HG03135 (cell line): ENCODE measurements around the gene CTAG2.
"Not testable (repeated sequence)": the region's sequence is repeated elsewhere in the genome, so short reads cannot be mapped to it uniquely, and the experiment has no call there.

Source experiments
- ATAC-seq: cut with Tn5 transposase; IDR thresholded peaks from one replicate; pipeline ENCODE4 v1.9.1; 2021; ENCODE audit warnings: mild to moderate bottlenecking, moderate library complexity; ENCODE audit not compliant: unreplicated experiment

The CTAG2 gene

GRCh38 chrX:154649503-154650220 is 3.7 kb downstream of the CTAG2 start:
- ATAC-seq = no peak

DNA sequence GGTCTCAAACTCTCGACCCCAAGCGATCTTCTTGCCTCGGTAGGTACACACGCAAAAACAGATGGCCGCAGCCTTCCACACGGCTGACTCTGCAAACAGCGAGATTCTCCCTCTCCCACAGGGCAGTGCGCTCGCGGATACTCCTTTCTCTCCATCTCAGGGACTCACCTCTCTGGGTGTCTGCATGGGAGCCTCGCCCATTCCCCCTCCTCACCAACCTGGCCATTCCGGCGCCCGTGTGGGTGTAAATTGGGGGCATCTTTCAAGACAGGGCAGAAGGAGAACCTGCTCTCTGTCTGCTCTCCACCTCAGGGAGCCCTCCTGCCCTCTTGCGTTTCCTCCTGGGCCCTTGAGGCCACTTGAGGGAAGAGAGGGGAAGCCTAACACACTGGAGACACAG is 4.4 kb downstream of the CTAG2 start:
- no peak for ATAC-seq

GRCh38 chrX:154645745-154646378 is 7.5 kb downstream of the CTAG2 start:
- ATAC-seq = not testable (repeated sequence)

- not testable (repeated sequence) for ATAC-seq
Measured at GRCh38 chrX:154643708-154644107, 9.7 kb downstream of the CTAG2 start.

DNA sequence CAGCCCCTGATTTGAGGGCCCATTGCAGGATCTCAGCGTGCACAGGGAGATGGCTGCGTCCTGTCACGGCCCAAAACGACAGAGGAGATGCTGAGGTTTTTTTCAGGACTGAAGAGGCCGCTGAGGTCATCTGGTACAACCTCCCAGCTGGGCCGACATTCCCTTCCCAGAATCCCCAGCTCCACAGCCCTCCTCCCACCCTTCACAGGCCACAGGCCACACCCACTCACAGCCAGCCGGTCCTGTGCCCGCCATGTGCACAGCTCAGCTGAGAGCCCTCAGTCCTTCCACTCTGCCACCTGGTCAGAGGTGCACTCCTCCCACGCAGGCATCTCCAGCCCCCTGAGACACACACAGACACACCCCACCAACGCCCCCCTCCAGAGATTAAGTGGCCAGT is 11.6 kb downstream of the CTAG2 start:
- ATAC-seq = not testable (repeated sequence)

DNA sequence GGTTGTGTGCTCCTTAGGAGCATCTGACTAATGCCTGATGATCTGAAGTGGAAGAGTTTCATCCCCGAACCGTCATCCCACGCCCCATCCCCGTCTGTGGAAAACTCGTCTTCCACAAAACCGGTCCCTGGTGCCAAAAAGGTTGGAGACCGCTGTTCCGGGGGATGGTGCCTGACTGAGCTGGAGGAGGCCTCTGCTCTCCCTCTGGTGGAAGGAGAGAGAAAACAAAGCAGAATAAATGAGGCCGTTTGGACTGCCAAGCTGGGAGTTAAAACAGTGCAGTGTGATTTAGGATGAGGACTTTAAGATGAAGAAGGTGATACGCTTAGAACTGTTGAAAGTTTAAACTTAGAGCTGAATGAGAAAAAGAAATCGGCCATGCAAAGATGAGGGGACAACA is 19.7 kb downstream of the CTAG2 start:
- not testable (repeated sequence) for ATAC-seq

DNA sequence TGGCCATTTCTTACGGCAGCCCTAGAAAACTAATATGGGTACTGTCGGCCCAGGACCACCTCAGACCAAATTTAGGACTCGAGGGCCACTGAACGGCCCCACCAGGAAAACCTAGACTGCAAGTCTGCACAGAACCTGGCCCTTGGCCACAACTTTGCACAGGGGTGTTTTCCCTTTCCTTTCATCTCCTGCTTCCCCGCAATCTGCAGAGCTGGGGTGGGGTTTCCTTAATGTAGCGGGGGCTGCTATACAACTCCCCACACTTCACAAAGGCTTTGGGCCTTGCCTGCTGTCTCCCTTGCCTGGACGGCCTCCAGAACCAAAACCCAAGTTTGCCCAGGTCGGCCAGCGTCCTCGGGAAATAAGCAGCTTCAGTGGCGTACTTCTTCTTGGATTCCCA is 22.4 kb downstream of the CTAG2 start:
- ATAC-seq = not testable (repeated sequence)

GRCh38 chrX:154628960-154629359 is 24.4 kb downstream of the CTAG2 start:
- ATAC-seq = not testable (repeated sequence)

- ATAC-seq = not testable (repeated sequence)
Measured at GRCh38 chrX:154620767-154621414, 32.5 kb downstream of the CTAG2 start.

GRCh38 chrX:154619182-154619581 is 34.2 kb downstream of the CTAG2 start, which contains the start of gene CTAG1B:
CTAG1B (minus strand) TSS chrX:154619282; CDS start chrX:154619218, 64 bp downstream.
- not testable (repeated sequence) for ATAC-seq

DNA sequence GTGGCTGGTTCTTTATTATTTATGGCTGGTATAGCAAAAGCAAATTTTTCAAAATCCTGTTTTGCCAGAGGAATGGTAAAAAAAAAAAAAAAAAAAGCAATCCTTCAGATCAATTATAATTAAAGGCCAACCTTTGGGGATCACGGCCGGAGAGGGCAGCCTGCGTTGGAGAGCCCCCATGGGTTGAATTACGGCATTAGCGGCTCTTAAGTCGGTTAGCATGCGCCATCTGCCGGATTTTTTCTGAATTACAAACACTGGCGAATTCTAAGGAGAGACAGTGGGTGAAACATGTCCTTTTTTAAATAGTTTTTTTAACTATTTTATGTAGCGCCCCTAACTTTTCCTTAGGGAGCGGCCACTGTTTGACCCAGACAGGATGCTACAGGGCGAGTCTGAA is 39.8 kb downstream of the CTAG2 start:
- ATAC-seq = not testable (repeated sequence)

GRCh38 chrX:154611146-154611545 is 42.2 kb downstream of the CTAG2 start:
- not testable (repeated sequence) for ATAC-seq

DNA sequence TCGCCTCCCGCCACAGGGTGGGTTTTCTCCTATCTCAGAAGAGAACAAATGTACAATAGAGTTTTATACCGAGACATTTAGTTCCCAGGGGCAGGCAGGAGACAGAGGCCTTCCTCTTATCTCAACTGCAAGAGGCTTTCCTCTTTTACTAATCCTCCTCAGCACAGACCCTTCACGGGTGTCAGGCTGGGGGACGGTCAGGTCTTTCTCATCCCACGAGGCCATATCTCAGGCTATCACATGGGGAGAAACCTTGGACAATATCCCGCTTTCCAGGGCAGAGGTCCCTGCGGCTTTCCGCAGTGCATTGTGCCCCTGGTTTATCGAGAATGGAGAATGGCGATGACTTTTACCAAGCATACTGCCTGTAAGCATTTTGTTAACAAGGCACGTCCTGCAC is 44.6 kb downstream of the CTAG2 start:
- not testable (repeated sequence) for ATAC-seq

- not testable (repeated sequence) for ATAC-seq
Measured at GRCh38 chrX:154607976-154608375, 45.4 kb downstream of the CTAG2 start.

GRCh38 chrX:154607370-154607769 is 46.0 kb downstream of the CTAG2 start:
- ATAC-seq = no peak

GRCh38 chrX:154605566-154605965 is 47.8 kb downstream of the CTAG2 start:
- no peak for ATAC-seq

DNA sequence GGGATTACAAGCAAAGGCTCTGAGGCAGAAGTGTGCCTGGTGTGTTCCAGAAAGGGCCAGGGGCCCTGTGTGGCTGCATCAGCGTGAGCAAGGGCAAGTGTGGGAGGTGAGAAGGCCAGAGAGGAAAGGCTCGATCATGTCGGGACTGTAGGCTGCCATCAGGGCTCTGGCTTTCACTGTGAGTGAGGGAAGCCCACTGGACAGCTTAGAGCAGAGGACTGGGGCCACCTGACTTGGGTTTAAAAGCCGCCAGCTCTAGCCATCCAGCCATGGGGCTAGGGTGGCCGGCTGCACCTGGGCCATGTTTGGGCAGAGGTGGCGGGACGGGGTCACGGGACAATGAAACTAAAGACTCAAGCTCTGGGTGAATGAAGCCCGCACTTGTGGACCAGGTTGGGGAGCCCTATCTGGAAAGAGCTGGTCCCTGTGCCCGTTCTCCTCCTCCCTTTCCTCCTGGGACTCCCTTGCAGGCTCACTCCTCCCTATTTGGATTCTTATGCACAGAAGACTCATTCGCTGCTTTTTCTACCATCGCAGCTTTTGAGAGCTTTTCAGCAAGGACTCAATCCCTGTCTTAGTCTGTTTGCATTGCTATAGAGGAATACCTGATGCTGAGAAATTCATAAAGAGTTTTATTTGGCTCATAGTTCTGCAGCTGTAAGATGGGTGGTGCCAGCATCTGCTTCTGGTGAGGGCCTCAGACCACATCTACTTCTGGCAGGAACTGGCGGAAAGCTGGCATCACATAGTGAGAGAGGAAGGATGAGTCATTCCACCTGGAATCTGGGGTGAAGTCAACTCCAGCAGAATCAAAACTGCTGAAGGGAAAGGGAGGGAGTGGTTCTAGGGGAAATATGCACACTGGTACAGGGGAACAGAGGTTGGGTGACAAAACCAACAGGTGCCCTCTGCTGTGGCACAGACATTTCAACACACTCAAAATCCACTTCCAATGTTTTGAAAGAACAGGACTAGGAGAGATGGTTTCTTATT is 49.6 kb downstream of the CTAG2 start:
- no peak for ATAC-seq

GRCh38 chrX:154602766-154603437 is 50.5 kb downstream of the CTAG2 start:
- no peak for ATAC-seq

- no peak for ATAC-seq
Measured at GRCh38 chrX:154602226-154602625, 51.2 kb downstream of the CTAG2 start.
